ENCODE measurements around the gene GPR12.
"Not testable (repeated sequence)": the region's sequence is repeated elsewhere in the genome, so short reads cannot be mapped to it uniquely, and the experiment has no call there.

Gene GPR12

DNA sequence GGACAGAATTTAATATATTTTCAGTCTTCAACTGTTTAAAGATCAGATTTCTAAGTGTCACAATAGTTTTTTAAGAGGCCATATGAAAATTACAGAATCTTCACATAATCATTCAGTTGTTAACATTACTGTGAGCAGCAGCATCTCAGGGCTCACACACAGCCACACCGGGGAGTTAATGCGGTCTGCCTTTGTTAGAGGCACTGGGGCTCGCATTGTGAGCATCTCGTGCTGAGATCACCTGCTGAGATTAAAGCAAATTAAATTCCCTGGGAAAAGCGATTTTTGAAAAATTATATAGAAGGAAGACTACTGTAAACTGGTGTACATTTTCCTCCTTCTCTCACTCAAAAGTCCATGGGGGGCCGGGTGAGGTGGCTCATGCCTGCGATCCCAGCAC lies 16.6 kb downstream of the GPR12 start:
- no peak for DNase-seq

DNA sequence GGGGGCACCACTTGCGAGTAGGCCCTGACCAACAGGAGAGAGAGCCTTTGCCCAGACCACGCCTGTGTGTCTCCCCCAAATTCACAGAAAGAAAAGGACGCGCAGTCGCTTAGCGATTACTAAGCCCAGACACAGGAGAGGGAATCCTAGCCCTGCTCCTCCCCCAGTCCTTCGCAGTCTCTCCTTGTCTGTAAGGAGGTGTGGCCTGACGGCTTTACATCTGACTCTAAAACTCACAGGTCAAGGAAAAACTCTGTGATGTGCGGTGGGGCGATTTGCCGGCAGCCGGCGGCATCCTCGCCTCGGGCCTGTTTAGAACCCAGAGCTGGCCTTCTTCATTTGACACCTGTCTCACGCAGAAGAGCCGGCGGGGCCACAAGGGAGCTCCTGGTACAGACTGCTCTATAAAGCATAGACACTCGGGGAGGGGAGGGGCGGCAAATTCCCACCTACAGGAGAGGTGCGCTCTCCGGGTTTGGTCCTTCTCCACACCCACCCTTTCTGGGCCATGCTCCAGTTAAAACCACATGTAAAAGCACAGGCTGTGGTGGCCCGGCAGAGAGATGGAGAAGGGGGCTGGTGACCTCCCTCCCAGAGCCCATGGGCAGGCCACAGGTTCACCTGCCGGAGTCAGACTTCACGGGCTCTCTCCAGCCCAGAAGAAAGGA lies 17.8 kb downstream of the GPR12 start:
- no peak for DNase-seq

DNA sequence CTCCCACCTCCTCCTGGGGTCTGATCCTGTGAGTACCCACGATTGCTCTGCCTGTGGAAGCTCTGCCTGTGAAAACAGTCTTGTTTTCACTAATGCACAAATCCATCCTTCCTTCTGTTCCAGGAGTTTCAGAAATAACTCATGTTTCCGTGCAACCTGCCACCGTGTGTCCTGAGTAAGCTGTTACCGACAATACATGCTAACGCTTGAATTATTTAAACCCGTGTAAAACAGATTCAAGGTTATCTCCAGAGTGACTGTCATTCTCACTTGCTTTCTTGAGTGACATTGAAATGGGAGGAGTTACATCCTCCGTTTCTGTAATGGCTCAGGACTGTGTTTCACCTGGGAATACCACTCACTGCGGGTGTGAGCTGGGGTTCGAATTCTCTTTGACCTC lies 24.9 kb downstream of the GPR12 start:
- DNase-seq: no peak

DNA sequence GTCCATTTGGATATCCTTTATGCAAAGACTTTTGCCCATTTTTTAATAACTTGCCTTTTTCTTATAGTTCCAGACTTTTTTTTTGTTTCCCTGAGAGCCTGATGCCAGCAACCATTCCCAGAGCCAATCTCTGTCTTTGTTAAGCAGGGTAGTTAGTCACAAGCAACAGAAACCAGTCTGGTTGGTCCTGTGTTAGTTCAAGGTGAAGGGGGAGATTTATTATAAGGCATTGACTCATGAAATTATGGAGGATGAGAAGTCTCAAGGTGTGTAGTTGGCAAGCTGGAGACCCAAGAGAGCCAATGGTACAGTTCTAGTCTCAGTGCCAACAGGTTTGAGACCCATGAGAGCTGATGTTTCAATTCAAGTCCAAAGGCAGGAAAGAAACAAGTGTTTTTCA lies 33.0 kb downstream of the GPR12 start:
- DNase-seq: no peak

DNA sequence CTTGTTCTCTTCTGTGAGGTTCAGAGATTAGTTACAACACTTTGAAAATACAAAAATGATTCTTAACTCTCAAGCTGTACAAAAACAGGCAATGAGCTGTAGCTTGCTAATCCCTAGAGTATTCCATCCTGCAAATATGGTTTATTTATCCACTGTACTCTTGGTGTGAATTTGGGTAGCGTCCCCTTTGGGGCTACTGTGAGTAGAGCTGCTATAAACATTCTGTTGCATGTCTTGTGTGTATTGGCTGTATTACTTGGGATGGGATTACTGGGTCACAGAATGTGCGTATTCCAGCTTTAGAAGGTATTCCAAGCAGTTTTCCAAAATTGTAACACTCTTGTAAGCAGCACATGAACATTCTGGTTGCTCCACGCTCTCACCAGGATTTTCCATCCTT lies 33.5 kb downstream of the GPR12 start:
- DNase-seq: no peak

DNA sequence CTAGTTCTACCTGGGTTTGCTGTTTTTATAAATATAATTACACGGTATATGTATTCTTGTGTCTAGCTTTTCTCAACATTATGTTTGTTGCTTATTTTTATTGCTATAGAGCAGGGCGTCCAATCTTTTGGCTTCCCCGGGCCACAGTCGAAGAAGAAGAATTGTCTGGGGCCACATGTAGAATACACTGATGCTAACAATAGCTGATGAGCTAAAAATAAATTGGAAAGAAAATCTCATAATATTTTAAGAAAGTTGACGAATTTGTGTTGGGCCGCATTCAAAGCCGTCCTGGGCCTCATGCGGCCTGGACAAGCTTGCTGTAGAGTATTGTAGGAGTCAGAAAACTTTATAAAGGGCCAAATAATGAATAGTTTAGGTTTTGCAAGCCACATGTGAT lies 33.9 kb downstream of the GPR12 start:
- no peak for DNase-seq

DNA sequence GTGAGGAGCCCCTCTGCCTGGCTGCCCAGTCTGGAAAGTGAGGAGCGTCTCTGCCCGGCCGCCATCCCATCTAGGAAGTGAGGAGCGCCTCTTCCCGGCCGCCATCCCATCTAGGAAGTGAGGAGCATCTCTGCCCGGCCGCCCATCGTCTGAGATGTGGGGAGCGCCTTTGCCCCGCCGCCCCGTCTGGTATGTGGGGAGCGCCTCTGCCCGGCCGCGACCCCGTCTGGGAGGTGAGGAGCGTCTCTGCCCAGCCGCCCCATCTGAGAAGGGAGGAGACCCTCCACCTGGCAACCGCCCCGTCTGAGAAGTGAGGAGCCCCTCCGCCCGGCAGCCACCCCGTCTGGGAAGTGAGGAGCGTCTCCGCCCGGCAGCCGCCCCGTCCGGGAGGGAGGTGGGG lies 37.0 kb downstream of the GPR12 start:
- not testable (repeated sequence) for DNase-seq

DNA sequence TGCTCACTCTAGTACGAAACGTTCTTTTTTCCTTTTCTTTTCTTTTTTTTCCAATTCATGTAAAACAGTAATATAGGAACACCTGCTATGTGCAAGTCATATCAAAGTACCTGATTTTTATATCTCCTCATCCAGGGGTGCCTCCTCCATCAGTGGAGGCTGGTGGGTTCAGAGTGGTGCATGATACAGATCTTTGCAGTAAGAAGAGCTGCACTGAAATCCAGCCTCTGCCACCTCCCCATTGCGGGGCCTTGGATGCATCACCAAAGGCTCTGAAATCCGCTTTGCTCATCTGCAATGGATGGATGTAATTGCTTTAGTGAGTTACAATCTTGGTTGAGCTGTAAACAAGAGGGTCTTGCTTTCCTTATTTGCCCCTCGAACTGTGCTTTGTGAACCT lies 38.3 kb downstream of the GPR12 start:
- no peak for DNase-seq

DNA sequence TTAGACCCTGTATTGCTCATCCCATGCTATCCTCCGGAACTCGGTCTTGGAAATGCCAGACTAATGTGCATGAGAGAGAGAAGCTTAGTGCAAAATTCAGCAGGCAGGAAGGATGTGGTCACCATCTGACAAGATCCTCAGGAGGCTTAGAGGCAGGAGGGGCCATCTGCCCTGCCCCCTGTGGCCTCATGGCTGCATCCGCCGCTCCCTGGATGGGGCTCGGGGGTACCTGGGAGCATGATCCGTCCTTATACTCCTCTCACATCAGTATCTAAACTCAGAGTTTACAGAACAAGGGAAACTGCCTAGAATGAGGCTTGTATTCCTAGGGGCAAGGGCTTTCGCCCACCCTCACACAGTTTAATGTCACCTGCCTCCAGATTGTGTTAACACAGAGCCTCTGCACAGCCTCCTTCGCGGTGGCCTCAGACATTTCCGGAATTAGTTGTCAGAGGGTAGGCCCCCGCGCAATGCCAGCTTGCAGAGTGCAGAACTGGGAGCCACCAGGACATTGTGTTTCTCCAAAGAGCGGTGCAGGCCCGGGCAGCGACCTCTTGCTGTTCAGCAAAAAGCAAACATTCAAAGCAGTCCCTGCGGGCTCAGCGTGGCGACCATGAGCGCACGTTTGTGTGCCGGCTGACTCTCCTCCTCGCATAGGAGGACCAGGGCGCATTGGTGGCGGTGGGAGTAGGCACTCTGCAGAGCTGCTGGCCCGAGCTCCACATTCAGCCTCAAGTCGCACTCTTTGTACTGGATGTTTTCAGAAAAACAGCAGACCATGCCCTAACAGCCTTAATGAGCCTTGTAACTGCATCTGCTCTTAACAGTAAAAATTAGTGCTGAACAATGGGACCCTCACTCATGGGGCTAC lies 39.1 kb downstream of the GPR12 start:
- DNase-seq: no peak

DNA sequence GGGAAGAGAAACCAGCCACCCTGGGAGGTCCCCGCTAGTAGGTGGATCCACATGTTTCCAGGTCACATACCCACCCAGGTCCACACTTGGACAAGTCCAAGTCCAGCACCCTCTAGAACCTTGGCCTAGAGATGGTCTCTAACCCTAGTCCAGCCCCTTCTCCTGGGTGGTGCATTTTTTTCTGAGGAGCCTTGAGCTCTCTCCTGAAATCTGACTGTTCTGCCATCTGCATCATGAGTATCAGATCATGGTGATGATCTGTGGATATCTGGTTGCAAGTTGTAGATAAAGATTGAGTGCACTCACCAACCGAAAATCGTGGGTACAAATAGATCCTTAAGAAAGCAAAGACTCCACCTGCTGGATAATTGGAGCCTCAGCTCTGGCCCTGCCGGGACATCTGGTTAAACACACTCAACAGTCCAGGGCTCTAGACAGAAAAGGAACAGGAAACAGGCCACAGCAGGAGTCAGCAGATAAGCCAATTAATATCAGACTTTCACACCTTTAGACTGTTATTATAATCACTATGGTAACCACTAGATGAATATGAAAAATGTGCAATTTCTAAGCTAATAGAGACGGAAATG lies 41.1 kb downstream of the GPR12 start:
- no peak for DNase-seq

DNA sequence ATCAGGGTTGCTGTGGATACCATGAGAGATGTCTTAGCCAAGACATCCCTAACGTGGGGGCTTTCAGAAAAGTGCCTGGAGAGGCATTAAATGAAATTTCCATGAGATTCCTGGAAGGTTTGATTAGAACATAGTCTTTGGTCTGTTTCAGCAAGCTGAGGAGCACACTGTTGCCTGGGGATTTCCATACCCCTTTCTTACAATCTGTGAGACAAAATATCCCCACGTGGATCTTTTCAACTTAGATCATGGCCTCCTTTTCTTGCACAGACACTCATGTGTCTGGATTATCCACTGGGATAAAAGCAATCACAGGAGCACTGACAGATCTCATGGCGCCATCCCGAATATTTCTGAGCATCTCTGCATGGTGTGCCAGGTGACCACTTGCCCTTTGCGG lies 41.7 kb downstream of the GPR12 start:
- no peak for DNase-seq

DNA sequence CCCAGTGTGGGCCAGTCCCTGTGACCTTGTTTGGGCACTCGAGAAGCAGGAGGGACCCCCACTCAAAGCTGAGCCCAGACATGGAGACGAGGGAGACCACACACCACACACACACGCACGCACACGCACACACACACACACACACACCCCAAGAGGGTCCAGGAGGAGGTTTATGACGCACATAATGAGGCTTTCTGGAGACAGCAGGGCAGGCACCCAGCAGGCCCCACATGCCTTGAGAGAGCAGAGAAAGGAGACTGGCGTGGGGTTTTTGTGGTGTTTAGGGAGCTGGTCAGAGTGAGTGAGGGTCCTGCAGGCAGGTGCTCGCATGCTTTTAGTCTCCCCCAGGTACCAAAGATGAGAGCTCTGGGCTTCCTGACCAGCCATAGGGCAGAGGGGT lies 42.4 kb downstream of the GPR12 start:
- no peak for DNase-seq

DNA sequence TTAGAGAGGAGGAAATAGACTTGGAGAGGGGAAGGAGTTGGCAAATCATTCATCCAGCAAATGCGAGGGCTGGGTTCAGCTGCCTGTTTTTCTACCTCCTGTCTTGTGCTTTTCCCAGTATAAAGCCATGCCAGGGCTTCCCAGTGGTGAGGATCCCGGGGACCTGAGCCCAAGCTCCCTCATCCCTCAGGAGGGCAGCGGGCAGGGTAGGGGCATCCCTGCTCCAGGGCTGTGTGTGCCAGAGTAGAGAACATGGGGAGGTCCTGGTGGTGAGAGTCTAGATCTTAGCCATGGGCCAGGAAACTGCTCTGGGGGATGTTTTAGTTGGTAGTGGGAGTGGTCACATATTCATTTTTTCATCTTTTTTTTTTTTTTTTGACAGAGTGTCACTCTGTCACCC lies 43.6 kb downstream of the GPR12 start:
- DNase-seq: no peak

DNA sequence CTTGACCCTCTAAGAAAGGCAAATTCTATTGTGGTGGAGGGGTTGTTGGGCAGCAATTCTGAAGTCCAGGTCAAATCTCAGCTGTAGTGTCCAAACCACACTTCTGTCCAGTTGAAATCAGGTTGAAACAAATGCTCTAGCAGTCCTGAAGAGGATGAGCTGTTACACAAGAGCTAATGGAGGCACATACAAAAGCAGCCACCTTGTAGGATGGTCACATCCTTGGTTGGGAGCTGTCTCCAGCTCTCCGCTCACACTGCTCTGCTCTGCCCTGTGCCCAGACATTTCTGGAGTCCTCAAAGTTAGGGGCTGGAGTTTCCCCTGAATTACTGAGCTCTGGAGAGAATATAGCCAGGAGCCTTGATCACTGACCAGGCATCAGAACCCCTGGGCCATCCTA lies 47.2 kb downstream of the GPR12 start:
- no peak for DNase-seq

DNA sequence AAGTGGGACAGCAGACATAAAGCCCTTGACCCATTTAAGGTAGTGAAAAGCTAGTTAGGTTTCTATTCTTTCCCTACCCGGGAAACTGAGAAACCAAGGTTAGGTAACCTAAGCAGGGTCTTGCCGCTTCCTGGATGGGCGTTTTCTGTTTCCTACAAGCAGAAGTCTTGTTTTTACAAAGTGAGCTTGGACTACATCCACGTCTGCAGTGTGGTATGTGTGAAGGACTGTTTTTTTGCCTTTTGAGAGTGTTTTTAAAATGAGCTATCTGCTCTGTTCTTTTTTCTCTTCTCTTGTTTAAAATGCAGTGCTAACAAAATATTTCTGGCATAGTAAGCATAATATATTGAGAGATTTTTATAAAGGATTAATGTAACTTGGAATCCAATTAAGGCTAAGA lies 49.4 kb downstream of the GPR12 start:
- no peak for DNase-seq

DNA sequence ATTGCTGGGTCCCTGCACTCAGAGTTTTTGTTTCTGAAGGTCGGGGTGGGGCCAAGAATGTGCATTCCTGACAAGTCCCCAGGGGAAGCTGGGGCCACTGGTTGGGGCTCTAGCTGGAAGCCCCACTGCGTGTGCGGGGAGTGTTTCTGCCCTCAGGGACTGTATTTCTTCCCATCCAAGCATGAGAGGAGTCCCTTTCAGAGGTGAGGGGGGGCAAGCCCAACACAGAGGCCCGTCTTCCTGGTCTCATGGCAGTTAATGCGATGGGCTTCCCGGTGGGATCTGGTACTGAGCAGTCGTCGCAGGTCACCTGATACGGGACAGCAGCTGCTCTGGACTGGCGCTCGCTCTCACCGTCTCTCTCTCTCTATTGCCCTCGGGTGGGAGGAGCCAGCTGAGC lies 50.4 kb downstream of the GPR12 start:
- DNase-seq: no peak

DNA sequence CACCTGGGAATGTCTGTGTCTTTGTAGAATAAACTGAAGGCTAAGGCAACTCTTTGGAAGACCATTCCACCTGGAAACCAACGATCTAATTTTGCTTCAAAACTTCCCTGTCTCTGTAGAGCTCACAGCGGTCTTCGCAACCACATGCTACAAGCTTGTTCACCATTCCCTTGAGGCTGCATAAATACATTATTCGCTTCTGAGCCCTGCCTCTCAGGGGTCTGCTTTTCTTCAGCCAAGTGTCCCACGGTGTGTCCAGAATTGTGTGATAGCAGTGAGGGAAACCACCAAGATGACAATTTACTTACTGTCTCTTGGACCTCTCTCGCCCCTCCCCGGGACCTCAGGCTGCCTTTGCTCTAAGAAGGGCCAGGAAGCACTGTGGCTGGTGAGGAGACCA lies 51.1 kb downstream of the GPR12 start:
- no peak for DNase-seq

DNA sequence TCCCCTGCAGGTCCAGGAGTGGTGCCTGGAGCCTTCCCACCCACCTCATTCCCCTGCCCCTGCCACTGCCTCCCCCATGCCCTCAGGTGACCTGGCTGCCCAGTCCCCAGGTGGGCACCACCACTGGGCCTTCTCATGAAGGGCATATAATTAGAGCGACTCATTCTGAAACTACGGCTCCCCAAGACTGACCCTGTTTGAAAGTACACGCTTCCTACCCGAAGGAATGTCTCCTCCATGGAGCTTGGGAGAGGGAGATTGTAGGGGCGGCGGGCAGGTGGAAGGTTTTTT lies 52.6 kb downstream of the GPR12 start:
- no peak for DNase-seq

DNA sequence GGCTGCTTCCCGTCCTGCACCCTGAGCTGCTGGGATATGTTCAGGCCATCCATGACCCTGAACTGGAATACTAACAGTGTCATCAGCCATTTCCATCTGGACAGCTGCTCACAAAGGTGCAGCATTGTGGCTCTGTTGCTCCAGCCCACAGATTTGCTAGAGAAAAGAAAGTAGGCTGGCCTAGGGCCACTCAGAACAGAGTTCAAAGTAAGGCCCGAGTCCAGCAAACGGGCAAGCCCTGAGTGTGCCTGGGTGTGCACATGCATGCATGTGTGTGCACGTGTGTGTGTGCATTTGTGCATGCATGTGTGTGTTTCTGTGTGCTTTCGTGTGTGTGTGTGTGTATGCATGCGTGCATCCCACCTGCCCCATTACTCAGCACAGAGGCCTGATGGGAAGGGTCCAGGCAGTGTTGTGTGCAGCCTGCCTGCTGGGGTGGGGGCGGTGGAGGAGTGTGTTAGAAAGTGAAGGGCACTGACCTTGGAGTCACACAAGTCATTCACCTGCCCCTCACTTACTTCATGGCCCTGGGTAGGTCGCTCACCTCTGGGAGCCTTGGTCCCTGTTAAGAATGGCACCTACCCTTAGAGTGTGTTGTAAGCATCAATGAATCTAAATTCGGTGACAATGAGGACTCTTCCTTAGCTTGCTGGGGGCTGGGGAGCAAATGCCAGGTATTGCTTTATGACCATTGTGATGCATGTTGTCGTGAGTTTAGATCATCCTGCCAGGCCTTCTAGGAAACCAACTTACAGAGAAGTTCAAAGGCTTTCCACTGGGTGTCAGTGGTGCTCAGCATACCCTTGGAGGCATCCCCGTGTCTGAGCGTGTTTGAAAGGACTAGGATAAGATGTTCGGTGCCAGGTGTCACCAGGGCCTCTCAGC lies 53.2 kb downstream of the GPR12 start:
- no peak for DNase-seq

DNA sequence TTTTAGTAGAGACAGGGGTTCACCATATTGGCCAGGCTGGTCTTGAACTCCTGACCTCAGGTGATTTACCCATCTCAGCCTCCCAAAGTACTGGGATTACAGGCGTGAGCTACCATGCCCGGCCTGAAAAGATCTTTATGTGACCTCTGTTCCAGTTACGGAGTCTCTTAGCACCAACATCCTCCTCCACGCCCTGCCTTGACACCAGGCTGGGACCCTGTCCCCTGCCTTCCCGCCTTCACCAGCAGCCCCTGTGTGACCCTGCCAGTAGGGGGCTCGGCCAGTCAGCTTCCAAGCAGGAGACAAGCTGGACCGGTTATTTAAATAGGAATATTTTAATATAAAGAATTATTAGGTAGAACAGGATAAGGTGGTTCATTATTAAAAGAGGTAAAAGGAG lies 54.2 kb downstream of the GPR12 start:
- no peak for DNase-seq

DNA sequence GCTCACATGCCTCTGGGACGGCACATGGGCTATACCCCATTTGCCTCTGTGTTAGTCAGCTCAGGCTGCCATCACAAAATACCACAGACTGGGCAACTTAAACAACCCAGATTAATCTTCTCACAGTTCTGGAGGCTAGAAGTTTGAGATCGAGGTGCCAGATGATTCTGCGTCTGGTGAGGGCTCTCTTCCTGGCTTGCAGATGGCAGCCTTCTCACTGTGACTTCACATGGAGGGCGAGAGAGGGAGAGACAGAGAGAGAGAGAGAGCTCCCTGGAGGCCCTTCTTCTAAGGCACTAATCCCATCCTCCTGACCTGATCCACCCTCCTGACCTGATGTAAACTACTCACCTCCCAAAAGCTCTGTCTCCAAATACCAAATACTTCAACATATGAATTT lies 55.0 kb downstream of the GPR12 start:
- no peak for DNase-seq

Measured in effector CD4-positive, alpha-beta T cell (primary cell).